Stimulated activated CD8-positive, alpha-beta memory T cell treated with anti-CD3 and anti-CD28 coated beads, Interleukin-7, amount 100 ng/mL, for 4 hours (primary cell): ENCODE results near the gene STK24.

Experiments
- DNase-seq, 2 donors: peaks; one replicate each; pipeline ENCODE4 v3.0.0-alpha.2; 2020; ENCODE audit warnings: low read depth in 2 of 2

STK24 gene

DNA sequence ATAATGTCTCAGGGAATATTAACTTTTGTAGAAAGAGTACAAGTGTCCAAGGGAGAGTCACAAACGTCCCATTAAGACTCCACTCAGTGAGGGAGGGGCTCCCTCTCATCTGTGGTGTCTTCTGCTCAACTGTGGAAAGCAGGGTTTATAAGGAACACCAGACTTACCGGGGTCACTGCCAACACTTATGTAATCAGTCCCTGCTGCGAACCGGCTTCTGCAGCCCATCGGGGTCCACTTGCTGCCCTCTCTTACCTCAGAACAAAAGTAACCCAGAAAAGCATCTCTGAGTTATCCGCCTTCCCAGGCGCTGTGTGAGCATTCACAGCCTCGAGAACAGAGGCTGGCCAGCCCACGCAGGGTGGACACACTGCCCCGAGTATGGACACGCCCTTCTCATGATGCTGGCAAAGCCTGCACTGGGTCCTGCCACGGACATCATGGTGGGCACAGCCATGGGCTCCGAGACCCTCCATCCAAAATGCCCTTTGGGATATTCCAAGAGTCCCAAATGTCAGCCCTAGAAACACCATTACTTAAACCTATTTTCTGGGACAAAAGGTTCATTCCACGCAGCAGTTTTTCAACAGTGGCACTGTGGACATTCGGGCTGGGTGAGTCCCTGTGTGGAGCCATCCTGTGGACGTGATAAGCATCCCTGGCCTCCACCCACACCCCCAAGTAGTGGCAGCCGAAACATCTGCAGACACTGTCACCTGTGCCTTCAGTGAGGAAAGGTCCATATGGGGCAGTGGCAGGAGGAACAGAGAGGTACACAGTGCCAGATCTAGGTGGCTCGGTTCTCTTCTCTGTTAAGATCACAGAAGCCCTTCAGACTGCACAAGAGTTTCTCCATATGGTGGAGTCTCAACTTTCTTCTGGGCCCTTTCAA, 63.9 kb downstream of the STK24 start:
- DNase-seq: no peak

GRCh38 chr13:98511435-98511834, 65.5 kb downstream of the STK24 start:
- no peak for DNase-seq

- no peak for DNase-seq
Observed at GRCh38 chr13:98510156-98510509, 66.8 kb downstream of the STK24 start.

DNA sequence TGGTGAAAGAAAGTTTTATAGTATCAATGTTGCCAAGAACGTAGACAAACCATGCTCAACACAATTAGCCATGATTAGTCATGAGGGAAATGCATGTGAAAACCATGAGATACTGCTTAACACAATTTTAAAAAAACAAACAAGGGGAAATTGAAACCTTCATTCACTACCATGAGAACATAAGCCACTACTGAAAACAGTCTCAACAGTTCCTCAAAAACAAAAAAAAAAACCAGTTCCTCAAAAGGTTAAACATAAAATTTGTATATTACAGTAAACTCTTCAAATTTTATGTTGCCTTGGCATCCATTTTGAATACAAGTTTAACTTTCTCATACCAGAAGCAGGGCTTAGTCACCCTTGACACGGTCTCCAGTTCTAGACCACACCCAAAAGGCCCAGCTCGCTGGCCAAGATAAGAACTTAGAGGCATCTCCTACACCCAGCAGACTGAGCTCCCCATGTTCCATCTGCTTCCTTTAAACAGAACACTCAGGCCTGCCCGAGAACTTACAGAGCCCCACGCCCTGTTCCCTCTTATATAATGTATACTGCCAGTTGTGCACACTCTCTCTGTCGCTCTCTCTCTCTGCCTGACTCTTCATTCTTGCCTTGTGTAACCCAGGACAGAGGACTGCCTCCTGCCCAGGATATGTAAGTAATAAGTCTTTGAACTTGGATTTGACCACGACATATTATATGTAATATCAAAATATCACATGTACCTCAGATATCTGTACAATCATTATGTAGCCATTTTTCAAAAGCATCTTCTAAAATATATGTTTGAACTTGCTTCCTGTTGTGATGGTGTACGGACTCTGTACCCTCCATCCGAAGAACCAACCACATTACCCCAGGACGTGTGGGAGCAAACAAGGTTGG, 67.4 kb downstream of the STK24 start:
- peak in 1 of 2 donors; percentile 13 for DNase-seq

DNA sequence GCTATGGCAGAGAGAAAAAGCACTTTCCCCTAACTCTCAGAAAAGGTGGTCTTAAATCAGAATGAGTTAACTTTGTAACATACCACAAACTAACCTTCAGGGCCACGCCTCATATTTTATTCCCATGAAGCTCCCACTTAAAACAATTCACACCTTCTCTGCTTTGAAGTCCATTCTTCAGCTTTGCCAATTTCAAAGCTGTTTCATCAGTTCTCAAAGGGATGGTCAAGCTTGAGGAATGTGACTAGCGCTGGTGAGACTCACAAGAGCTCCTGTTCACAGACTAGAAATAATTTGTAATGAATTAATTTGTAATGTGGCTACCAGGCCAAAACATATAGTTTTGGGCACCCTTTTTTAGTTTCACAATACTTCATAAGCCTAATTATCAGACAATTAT, 68.2 kb downstream of the STK24 start:
- no peak for DNase-seq

DNA sequence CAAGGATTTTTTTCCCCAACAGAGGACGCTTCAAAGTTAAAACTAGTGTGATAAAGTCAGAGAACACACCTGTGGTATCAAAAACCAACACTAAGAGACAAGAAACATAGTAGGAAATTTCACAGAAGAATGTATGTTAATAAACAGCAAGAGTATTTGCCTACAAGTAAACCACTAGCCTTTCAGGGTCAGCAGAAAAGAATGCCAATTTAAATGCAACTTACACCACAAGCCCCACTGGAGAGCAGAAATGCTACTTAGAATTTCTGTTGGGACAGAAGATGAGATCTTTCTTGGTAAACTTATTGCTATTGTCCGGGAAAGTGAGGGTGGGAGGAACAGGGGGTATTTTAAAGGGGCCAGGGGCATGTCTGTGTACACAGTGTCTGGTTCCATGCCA, 68.6 kb downstream of the STK24 start:
- no peak for DNase-seq

GRCh38 chr13:98507282-98507797, 69.6 kb downstream of the STK24 start:
- no peak for DNase-seq

DNA sequence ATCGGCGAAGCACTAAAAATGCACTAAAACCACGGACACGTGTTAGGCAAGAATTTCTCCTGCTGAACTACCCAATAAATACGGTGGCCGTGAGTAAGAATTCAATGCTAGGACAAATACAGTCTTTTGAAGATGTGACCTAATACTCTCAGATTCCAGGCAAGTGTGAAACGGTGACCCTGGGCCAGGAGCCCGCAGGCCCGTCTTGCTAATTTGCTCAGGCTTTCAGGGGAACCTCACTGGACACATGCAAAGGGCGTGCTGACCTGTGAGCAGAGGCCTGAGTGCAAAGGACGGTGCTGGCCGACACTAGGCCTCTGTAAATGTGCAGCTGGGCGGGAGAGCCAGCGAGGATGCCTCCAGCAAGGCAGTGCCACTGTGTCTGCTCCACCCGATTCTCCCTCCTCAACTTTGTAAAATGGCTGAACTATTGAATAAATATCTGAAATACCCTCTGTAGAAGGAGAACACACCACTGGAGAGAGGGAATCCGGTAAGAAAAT, 70.1 kb downstream of the STK24 start:
- DNase-seq: no peak

GRCh38 chr13:98506322-98506721, 70.6 kb downstream of the STK24 start:
- DNase-seq: no peak

GRCh38 chr13:98505217-98505616, 71.7 kb downstream of the STK24 start:
- DNase-seq: no peak

- no peak for DNase-seq
Observed at GRCh38 chr13:98504371-98504963, 72.4 kb downstream of the STK24 start.

- no peak for DNase-seq
Observed at GRCh38 chr13:98504029-98504351, 72.9 kb downstream of the STK24 start.

GRCh38 chr13:98503175-98504028, 73.5 kb downstream of the STK24 start:
- DNase-seq: no peak

- DNase-seq: no peak
Observed at GRCh38 chr13:98500963-98501421, 75.9 kb downstream of the STK24 start.

GRCh38 chr13:98496966-98497365, 79.9 kb downstream of the STK24 start:
- DNase-seq: no peak

GRCh38 chr13:98496479-98496791, 80.5 kb downstream of the STK24 start:
- DNase-seq: no peak

DNA sequence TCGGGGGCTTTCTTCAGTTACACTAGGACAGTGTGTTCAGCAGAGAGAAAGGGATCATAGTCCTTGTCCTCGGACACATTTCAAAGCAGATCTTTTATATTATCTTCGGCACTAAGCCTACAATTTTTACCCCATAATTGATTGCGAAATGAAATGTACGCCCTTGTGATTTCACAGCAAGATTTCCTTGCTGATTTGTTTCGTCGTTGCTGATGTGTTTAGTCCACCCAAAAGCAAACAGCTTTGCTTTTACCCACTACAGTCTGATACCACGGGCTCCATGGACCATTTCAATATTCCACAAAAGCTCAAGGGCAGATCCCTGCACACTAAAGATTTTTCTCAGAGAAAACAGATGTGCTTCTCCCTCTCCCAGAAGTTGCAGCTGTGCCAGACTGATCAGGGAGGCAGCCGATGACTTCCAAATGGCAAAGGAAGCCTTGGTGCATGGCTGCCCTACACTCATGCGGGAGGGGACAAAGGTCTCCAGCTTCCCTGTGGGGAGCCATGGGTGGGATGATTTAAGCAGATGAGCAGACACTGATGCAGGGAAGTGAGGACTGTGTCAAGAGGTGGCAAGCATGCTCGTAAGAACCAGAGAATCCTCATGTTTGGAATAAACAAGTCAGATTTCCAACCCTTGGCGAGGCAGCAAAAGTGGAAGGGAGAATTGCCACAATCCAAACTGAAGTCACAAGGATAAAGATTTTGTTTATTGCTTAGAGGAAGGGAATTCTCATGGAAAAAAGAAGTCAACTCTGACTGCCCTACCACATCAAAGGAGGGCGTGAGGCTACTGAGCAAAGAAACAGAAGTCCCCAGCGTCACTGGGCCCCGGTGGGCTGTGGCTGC, 81.1 kb downstream of the STK24 start:
- no peak for DNase-seq

DNA sequence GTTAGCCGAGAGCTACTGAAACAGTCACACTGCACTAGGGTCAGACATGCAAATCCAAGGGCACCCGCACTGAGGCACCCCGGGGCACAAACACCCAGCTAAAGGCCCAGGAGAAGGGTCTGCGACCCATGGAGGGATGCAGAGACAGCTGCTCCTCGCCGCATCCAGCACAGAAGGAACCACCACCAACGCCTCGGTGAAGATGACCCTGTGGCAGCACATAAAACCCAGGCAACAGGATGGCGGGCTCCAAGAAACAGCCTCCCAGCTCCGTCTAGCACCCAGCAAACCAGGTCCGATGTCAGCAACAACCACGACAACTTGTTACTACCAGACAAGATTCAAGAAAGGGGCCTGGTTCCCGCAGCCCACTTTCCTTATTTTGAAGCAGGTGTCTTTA, 82.1 kb downstream of the STK24 start:
- DNase-seq: no peak

- DNase-seq: no peak
Observed at GRCh38 chr13:98493042-98493712, 83.7 kb downstream of the STK24 start.
